SH-SY5Y (cell line): ENCODE measurements around the gene GRAMD1B.

Experiments
- GATA2 ChIP-seq: IDR thresholded peaks from 2 replicates; pipeline ENCODE4 v1.6.1; 2011; ENCODE audit warnings: mild to moderate bottlenecking, low read depth, low read length
- GATA3 ChIP-seq: IDR thresholded peaks from 2 replicates; pipeline ENCODE4 v1.6.1; 2011; ENCODE audit warnings: low read depth, mild to moderate bottlenecking, low read length, moderate library complexity

- TF ChIP-seq GATA2 (no peak), GATA3 (no peak)
Measured at GRCh38 chr11:123519797-123520193, 89.7 kb downstream of the GRAMD1B start.
